ENCODE data around the gene TNRC6C. TPM values are rescaled to one million over a fixed set of nuclear protein-coding genes. Genes with fewer than 3 reads are reported as not detected.
"Not testable (repeated sequence)": the region's sequence is repeated elsewhere in the genome, so short reads cannot be mapped to it uniquely, and the experiment has no call there.

Gene TNRC6C
- total RNA-seq, 2 donors from 2014 or later, result 21.1 to 24.5 TPM

DNA sequence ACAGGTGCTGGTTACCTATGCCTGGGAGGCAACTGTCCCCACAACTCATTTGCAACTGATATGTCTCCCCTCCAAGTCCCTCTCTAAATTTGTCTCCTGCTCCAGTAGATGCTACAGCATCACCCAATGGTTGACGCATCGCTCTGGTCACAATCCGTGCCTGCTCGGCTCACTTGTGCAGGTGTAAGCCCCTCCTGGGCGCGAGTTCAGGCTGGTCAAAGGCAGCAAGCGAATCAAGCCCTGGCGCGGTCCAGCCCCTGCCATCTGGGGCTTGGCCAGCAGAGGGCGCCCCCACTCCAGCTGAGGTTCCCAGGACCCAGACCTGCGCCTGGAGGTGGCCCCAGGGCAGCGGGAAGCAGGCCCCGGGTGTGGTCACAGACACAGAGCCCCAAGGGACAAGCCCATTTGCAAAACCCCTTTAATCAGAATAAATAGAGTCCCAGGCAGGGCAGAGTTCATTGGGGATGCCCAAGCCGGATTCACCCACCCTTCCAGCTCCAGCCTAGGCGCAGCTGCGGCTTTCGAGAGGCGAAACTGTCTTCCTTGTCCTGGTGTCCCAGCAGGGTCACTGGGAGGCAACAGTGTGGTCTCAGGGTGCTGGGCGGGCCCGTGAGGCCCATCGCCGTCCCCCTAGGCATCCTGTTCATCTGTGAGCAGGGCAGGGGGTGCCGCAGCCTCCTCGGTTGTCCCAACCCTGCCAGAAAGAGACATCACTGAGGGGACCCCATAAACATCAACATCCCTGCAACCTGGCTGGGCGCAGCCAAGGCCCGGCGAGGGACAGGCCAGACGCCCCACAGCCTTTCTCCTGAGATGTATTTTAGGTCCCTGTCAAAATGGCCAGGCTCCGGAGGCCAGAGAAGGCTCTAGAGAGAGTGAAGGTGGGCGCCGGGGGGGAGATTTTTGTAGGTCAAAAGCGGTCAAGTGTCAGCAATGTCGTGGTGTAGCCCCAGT, 154.3 kb downstream of the TNRC6C start:
- ATAC-seq, result peak; percentile 73 to 78
- peak; percentile 81 for DNase-seq
- intact Hi-C loops (cut with DNase I), result loop anchor here (1.0 to 10.0 kb wide), 4 partner anchors 64 to 140 kb away; no protein-coding TSS in a partner anchor

- ATAC-seq (no peak), DNase-seq (peak; percentile 17)
- intact Hi-C loops (cut with DNase I), result loop anchor here (5.0 to 10.0 kb wide), 3 partner anchors 63 to 138 kb away; no protein-coding TSS in a partner anchor
These were observed 155.6 kb downstream of the TNRC6C start for GRCh38 chr17:78113804-78114785.

- ATAC-seq (peak in 1 of 2 donors; percentile 39), DNase-seq (peak; percentile 18)
- intact Hi-C loops (cut with DNase I), result loop anchor here (5.0 to 10.0 kb wide), 3 partner anchors 62 to 137 kb away; no protein-coding TSS in a partner anchor
These were observed 156.6 kb downstream of the TNRC6C start for GRCh38 chr17:78114831-78115723.

- peak; percentile 18 for DNase-seq
- ATAC-seq, result not testable (repeated sequence)
- intact Hi-C loops (cut with DNase I), result loop anchor here in 1 of 2 donors (10.0 kb wide), 1 partner anchor 129 kb away; no protein-coding TSS in a partner anchor
These were observed 157.3 kb downstream of the TNRC6C start for GRCh38 chr17:78115803-78116202.

GRCh38 chr17:78116411-78116810, 157.9 kb downstream of the TNRC6C start:
- DNase-seq, result no peak
- intact Hi-C loops (cut with DNase I), result loop anchor here in 1 of 2 donors (10.0 kb wide), 1 partner anchor 128 kb away; no protein-coding TSS in a partner anchor
- no peak for ATAC-seq

- intact Hi-C loops (cut with DNase I), result loop anchor here in 1 of 2 donors (10.0 kb wide), 1 partner anchor 127 kb away; no protein-coding TSS in a partner anchor
- peak; percentile 24 for DNase-seq
These were observed 158.8 kb downstream of the TNRC6C start for GRCh38 chr17:78117027-78117981.

GRCh38 chr17:78118801-78119241, 160.3 kb downstream of the TNRC6C start:
- DNase-seq (no peak), ATAC-seq (no peak)
- intact Hi-C loops (cut with DNase I), result loop anchor here in 1 of 2 donors (10.0 kb wide), 1 partner anchor 126 kb away; no protein-coding TSS in a partner anchor

More at GRCh38 chr17:78117027-78117981, 158.8 kb downstream of the TNRC6C start:
- peak; percentile 2 to 25 for ATAC-seq

DNA sequence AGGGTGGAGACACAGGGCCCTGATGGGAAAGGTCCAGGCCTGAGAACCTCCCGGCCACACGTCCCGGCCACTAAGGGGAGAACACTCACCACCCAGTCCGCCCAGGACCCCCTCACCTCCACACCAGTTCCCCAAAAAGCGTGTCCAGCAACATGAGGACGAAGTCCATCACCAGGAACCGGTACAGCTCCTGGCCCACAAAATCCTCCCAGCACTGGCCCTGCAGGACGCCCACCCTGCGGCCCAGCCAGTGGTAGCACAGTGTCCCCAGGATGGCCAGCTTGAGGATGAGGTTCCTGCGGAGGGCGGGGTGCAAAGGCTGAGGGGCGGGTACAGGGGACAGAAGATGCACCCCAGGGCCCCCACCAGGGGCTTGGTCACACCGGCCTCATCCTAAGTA, 162.0 kb downstream of the TNRC6C start:
- DNase-seq, result no peak
- intact Hi-C loops (cut with DNase I), result no loop called here
- ATAC-seq, result no peak

DNA sequence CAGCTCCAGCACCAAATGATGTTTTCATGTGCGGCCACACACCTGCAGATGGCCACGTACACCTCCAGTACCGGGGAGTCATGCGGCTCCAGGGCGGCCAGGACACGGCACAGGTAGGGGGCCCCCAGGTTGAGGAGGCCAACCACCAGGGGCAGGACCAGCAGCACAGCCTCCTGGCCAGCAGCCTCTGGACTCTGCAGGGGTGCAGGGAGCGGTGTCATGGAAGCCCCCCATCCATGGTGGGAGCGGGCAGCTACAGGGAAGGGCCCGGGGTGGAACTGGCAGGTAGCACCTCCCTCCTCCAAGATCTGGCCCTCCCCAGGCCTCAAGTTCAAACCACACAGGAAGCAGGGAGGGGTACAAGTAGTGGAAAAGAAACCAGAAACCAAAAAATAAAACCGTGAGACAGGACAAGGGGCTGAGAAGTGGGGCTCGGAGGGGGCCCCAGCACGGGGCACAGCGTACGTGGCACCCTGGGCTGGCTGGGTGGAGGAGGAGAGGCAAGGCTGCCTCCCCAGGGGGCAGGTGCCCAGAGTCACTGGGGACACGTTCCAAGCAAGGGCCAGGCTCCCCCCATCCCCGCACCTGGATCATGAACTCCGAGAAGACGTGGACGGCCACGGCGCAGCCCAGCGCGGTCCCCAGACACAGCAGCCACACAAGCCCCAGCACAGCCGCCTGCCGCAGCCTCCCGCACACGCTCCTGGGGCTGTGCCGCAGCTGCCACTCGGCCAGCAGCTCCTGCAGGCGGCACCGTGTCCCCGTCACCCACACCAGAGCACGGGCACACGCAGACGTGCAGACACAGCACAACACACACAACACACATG, 162.7 kb downstream of the TNRC6C start:
- intact Hi-C loops (cut with DNase I), result no loop called here
- DNase-seq, result peak; percentile 22
- peak in 1 of 2 donors; percentile 3 for ATAC-seq

- DNase-seq (peak; percentile 17), ATAC-seq (no peak)
- intact Hi-C loops (cut with DNase I), result no loop called here
These were observed 163.3 kb downstream of the TNRC6C start for GRCh38 chr17:78121801-78122215.

DNA sequence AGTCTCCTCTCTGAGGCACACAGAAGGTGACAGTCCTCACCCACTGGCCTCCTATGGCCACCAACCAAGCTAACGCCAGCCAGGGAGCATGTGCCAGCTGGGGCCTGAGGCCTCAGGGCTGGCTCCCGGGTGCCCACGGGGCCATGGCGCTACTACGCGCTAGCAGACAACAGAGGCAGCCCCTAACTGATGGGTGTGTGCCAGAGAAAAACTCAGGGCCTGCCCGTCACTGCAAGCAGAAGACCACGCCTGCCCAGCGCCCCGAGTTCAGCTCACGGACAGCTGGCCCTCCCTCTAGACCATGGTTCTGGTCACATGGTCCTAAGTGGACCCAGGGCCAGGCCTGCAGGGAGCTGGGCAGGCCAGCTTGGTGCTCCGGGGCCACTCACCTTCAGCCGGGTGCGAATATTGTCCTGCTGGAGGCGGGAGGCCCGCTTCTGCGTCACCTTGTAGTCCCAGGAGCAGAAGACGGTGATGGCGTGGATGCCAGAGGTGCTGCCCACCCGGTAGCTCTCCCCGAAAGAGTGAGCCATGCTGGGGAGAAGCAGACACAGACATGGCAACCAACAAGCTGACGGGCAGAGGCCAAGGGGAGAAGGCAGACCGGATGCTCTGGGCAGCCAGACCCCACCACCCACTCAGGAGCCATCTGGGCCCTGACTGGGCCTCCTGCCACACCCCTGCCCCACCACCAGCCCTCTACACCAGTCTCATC, 163.9 kb downstream of the TNRC6C start:
- DNase-seq (no peak), ATAC-seq (no peak)
- intact Hi-C loops (cut with DNase I), result no loop called here

DNA sequence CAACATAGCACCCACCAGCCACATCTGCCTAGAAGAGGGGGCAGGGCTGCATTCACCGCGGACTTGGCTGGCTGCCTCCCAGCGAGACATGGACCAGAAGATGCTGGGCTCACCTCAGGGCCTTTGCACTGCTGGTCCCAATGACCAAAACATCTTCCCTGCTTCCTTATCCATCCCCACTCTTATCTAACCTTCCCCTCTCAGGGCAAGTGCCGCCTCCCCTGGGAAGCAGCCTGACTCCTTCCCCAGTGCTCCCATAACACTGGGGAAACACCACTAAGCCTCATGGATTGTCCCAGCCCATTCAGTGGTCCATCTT, 164.4 kb downstream of the TNRC6C start:
- no peak for ATAC-seq
- intact Hi-C loops (cut with DNase I), result no loop called here
- DNase-seq, result no peak

GRCh38 chr17:78123258-78123929, 164.9 kb downstream of the TNRC6C start:
- intact Hi-C loops (cut with DNase I), result no loop called here
- no peak for DNase-seq
- no peak for ATAC-seq

DNA sequence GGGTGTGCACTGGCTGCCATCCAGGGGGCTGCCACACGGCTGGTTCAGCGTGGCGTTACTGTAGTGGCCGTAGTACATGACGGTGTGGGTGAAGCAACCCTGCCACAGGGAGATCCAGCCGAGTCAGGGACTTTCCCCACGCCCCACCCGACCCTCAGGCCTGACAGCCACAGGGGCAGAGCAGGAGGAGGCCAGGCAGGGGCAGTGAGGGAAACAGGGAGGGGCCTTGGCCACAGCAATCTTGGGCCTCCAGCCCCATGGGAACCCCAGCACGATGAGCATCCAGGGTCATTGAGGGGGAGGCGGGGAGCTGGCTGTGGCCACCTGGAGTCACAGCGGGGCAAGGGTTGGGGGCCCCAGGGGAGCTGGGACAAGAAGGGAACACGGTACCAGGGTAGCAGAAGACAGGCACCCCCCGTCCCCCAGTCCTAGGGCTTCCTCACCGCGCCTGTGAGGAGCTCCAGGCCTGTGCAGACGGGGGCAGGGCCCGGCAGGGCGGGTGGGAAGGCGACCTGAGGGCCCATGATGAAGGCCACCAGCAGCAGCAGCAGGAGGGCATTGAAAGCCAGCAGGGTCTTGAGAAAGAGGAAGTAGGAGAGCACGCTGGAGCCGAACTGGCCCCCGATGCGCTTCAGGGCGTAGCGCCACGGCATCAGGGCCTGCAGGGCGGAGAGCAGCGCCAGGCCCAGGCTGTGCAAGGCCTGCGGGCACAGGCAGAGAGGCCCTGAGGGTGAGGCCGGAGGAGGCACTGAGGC, 165.8 kb downstream of the TNRC6C start:
- no peak for DNase-seq
- ATAC-seq, result no peak

More for the DNA sequence above, 165.8 kb downstream of the TNRC6C start:
- intact Hi-C loops (cut with DNase I), result no loop called here

Measured in left cardiac atrium (tissue), 4 donors.